Measurements from ENCODE around the gene SCN5A.

The SCN5A gene

GRCh38 chr3:38649500-38650247 lies at the start of gene SCN5A:
TSS of gene SCN5A (minus strand) at chr3:38649687. CDS start at chr3:38633307, 16,380 bp downstream.
- peak; percentile 8 for DNase-seq

- DNase-seq = no peak
Measured at GRCh38 chr3:38698760-38699159, 49.3 kb upstream of the SCN5A start.

GRCh38 chr3:38698061-38698460 lies 48.6 kb upstream of the SCN5A start:
- DNase-seq = no peak

- no peak for DNase-seq
Measured at GRCh38 chr3:38696034-38696433, 46.5 kb upstream of the SCN5A start.

- no peak for DNase-seq
Measured at GRCh38 chr3:38690185-38690584, 40.7 kb upstream of the SCN5A start.

GRCh38 chr3:38689774-38690173 lies 40.3 kb upstream of the SCN5A start:
- no peak for DNase-seq

- no peak for DNase-seq
Measured at GRCh38 chr3:38689346-38689745, 39.9 kb upstream of the SCN5A start.

GRCh38 chr3:38687321-38687720 lies 37.8 kb upstream of the SCN5A start:
- DNase-seq = no peak

- DNase-seq = no peak
Measured at GRCh38 chr3:38684546-38684945, 35.1 kb upstream of the SCN5A start.

GRCh38 chr3:38669668-38670067 lies 20.2 kb upstream of the SCN5A start:
- no peak for DNase-seq

GRCh38 chr3:38662544-38662943 lies 13.1 kb upstream of the SCN5A start:
- DNase-seq = peak; percentile 4

GRCh38 chr3:38658841-38659240 lies 9.4 kb upstream of the SCN5A start:
- no peak for DNase-seq

GRCh38 chr3:38657369-38657768 lies 7.9 kb upstream of the SCN5A start:
- DNase-seq = no peak

- peak; percentile 41 for DNase-seq
Measured at GRCh38 chr3:38655708-38656300, 6.3 kb upstream of the SCN5A start.

GRCh38 chr3:38653685-38654537 lies 4.4 kb upstream of the SCN5A start:
- DNase-seq = no peak

- DNase-seq = no peak
Measured at GRCh38 chr3:38652934-38653333, 3.4 kb upstream of the SCN5A start.

- DNase-seq = peak; percentile 4
Measured at GRCh38 chr3:38651153-38651789, 1.8 kb upstream of the SCN5A start.

GRCh38 chr3:38650248-38650951 lies 913 bp upstream of the SCN5A start:
- DNase-seq = no peak

GRCh38 chr3:38648659-38649499 lies 608 bp downstream of the SCN5A start:
- DNase-seq = no peak

GRCh38 chr3:38648024-38648658 lies 1.3 kb downstream of the SCN5A start:
- no peak for DNase-seq

Measured in kidney glomerular epithelial cell (primary cell).